GM23338 (cell line): Measurements from ENCODE around the gene LRRC28. TPM values are rescaled to one million over a fixed set of nuclear protein-coding genes. Genes with fewer than 3 reads are reported as not detected.

Experiments
- ATAC-seq: fragments of 200-7000 bp; cut with Tn5 transposase; 3 replicates; pipeline ENCODE4 v1.9.1; 2020
- DNase-seq: peaks from one replicate; pipeline ENCODE4 v3.0.0-alpha.2; 2015; ENCODE audit warnings: low spot score
- H2AFZ ChIP-seq: fragments of 200-600 bp; sonication (generic); 2 replicates; pipeline ENCODE4 v1.8.0; 2016; ENCODE audit warnings: antibody characterized with exemption, mild to moderate bottlenecking, moderate library complexity
- H3F3A ChIP-seq: fragments of 200-600 bp; sonication (generic); replicated peaks from 2 replicates; pipeline ENCODE4 v1.8.0; 2017; ENCODE audit warnings: antibody characterized with exemption, mixed run types, low read depth
- H3K27ac ChIP-seq: fragments of 200-600 bp; sonication (generic); 2 replicates; pipeline ENCODE4 v1.6.1; 2016; ENCODE audit warnings: low read depth
- H3K27me3 ChIP-seq: fragments of 200-600 bp; sonication (generic); 2 replicates; pipeline ENCODE4 v1.8.0; 2016; ENCODE audit warnings: mild to moderate bottlenecking, mixed run types, moderate library complexity; ENCODE audit not compliant: insufficient read depth
- H3K36me3 ChIP-seq: fragments of 200-600 bp; sonication (generic); 2 replicates; pipeline ENCODE4 v1.8.0; 2016; ENCODE audit warnings: mild to moderate bottlenecking; ENCODE audit not compliant: insufficient read depth
- H3K4me1 ChIP-seq: fragments of 200-600 bp; sonication (generic); 2 replicates; pipeline ENCODE4 v1.8.0; 2016; ENCODE audit warnings: mild to moderate bottlenecking, moderate library complexity; ENCODE audit not compliant: insufficient read depth
- H3K4me2 ChIP-seq: fragments of 200-600 bp; sonication (generic); 2 replicates; pipeline ENCODE4 v1.7.1; 2017; ENCODE audit warnings: mixed run types
- H3K4me3 ChIP-seq: fragments of 200-600 bp; sonication (generic); 2 replicates; pipeline ENCODE4 v1.6.1; 2016; ENCODE audit warnings: mixed run types
- H3K79me2 ChIP-seq: fragments of 200-600 bp; sonication (generic); replicated peaks from 2 replicates; pipeline ENCODE4 v1.8.0; 2017; ENCODE audit warnings: mild to moderate bottlenecking; ENCODE audit not compliant: insufficient read depth
- H3K9me2 ChIP-seq: fragments of 200-600 bp; sonication (generic); 2 replicates; pipeline ENCODE4 v1.8.0; 2017; ENCODE audit not compliant: insufficient read depth
- H4K20me1 ChIP-seq: fragments of 200-600 bp; sonication (generic); replicated peaks from 2 replicates; pipeline ENCODE4 v1.8.0; 2017; ENCODE audit warnings: mild to moderate bottlenecking; ENCODE audit not compliant: insufficient read depth
- H3K27ac Mint-ChIP-seq: 2 replicates; pipeline ENCODE4 v1.8.0; 2020; ENCODE audit warnings: inconsistent platforms, mild to moderate bottlenecking, moderate library complexity, mixed read lengths
- H3K27me3 Mint-ChIP-seq: 3 replicates; pipeline ENCODE4 v1.8.0; 2022; ENCODE audit warnings: low read depth, mild to moderate bottlenecking, moderate library complexity, mixed read lengths, inconsistent platforms; ENCODE audit not compliant: insufficient read depth, poor library complexity
- H3K36me3 Mint-ChIP-seq: 3 replicates; pipeline ENCODE4 v1.8.0; 2021; ENCODE audit warnings: low read depth, mild to moderate bottlenecking, inconsistent platforms, moderate library complexity, mixed read lengths
- H3K4me1 Mint-ChIP-seq: 3 replicates; pipeline ENCODE4 v1.8.0; 2020; ENCODE audit warnings: mild to moderate bottlenecking, inconsistent platforms, mixed read lengths
- H3K4me3 Mint-ChIP-seq: 3 replicates; pipeline ENCODE4 v1.8.0; 2021; ENCODE audit warnings: moderate library complexity, mild to moderate bottlenecking, inconsistent platforms, mixed read lengths
- H3K9me3 Mint-ChIP-seq: 3 replicates; pipeline ENCODE4 v1.8.0; 2020; ENCODE audit warnings: moderate library complexity, mild to moderate bottlenecking, inconsistent platforms, mixed read lengths
- EZH2 ChIP-seq: fragments of 200-600 bp; sonication (generic); IDR thresholded peaks from one replicate; pipeline ENCODE4 v1.8.0; 2017; ENCODE audit warnings: antibody characterized with exemption, mild to moderate bottlenecking, low read depth; ENCODE audit not compliant: unreplicated experiment
- JUNB ChIP-seq: IDR thresholded peaks from one replicate; pipeline ENCODE4 v1.6.1; 2016; ENCODE audit warnings: antibody characterized with exemption; ENCODE audit not compliant: unreplicated experiment
- NANOG ChIP-seq: IDR thresholded peaks from 2 replicates; pipeline ENCODE4 v1.6.1; 2016; ENCODE audit warnings: antibody characterized with exemption, borderline replicate concordance
- POLR2AphosphoS5 ChIP-seq: IDR thresholded peaks from 2 replicates; pipeline ENCODE4 v1.6.1; 2016; ENCODE audit warnings: antibody characterized with exemption, low read depth
- STAT1 ChIP-seq: IDR thresholded peaks from one replicate; pipeline ENCODE4 v1.6.1; 2016; ENCODE audit warnings: antibody characterized with exemption; ENCODE audit not compliant: unreplicated experiment
- ZNF114 ChIP-seq: fragments of 250-450 bp; sonication (Bioruptor Pico); IDR thresholded peaks from 2 replicates; pipeline ENCODE4 v1.5.0; 2020; ENCODE audit warnings: mild to moderate bottlenecking, moderate library complexity
- ZNF331 ChIP-seq: fragments of 250-450 bp; sonication (Bioruptor Pico); IDR thresholded peaks from 2 replicates; pipeline ENCODE4 v1.5.0; 2020; ENCODE audit warnings: low read depth, mild to moderate bottlenecking, moderate library complexity
- polyA plus RNA-seq: library from polyadenylated mRNA; unstranded; fragments of >200 nt; fragmentation: Nextera tagmentation; extraction: Ambion mirVana; gene quantifications from 2 replicates; pipeline ENCODE4 v1.2.1, GENCODE V29; 2016
- total RNA-seq: library from RNA; depleted of rRNA; stranded (reverse); fragments of >200 nt; shearing (Covaris generic); gene quantifications from 2 replicates; pipeline ENCODE4 v1.2.3, GENCODE V29; 2014
- TF ChIP-seq, protein P1 (sequence below): IDR thresholded peaks from one replicate; pipeline ENCODE4 v1.6.1; 2018; ENCODE audit warnings: antibody characterized with exemption; ENCODE audit not compliant: unreplicated experiment
- TF ChIP-seq, protein P2 (sequence below): IDR thresholded peaks from 2 replicates; pipeline ENCODE4 v1.6.1; 2016; ENCODE audit warnings: antibody characterized with exemption
- TF ChIP-seq, protein P3 (sequence below), 2 experiments: fragments of 200-600 bp in 1 of 2; sonication (generic) in 1 of 2; conservative IDR thresholded peaks; 2 replicates each; pipeline versions ENCODE4 v1.5.1 to v1.6.1; 2016 to 2017; ENCODE audit warnings: antibody characterized with exemption in 2 of 2, low read depth in 2 of 2, mild to moderate bottlenecking in 2 of 2, moderate library complexity in 1 of 2

Gene LRRC28
- total and polyA plus RNA-seq, 2 experiments from 2014 or later, result 12.9 to 28.4 TPM

DNA sequence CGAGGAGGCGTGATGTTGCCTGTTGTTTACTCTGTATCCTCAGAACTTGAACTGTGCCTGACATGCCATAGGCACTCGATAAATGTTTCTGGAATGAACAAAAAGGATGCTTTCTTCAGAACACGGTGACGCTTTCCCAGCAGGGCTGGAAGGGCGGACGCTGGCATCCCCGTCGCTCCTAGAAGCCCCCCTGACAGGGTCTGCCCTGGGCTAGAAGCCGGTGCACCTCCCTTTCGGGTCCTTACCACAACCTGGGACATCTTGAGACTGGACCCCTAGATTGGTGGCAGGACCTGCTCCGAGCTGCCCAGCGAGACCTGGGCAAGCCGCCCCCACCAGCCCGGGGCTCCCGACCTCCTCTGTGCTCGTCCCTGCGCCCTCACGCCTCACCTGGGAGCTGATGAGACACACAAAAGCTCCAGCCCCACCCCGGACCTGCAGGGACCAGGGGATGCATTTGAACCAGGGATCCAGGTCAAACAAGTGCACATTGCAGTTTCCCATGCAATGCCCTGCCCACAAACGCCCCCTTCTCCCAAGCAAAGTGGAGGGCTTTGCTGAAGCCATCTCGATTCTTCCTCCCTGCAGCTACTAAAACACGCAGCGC, 183.3 kb downstream of the LRRC28 start:
- Histone ChIP-seq H2AFZ (peak overlapping the region; percentile 72; the same call in 1 of the 2 replicates), H4K20me1 (no peaks in the 10 kb centered on the region), H3K27me3 (no peaks in the 10 kb centered on the region), H3K4me1 (0 out of 2 replicates have a peak, but pooled peaks cover 10% of the 10 kb centered on the region), H3K4me3 (no peak overlapping the region), H3K27ac (no peak overlapping the region), H3K79me2 (no peaks in the 10 kb centered on the region), H3K4me2 (no peak overlapping the region), H3F3A (no peaks in the 10 kb centered on the region), H3K9me2 (no peaks in the 10 kb centered on the region), H3K36me3 (no peaks in the 10 kb centered on the region)
- H3K27me3 Mint-ChIP-seq, result peaks cover 18% of the 10 kb centered on the region
- DNase-seq (no peak), ATAC-seq (no peak)
- H3K4me1 Mint-ChIP-seq, result peaks cover 24% of the 10 kb centered on the region
- H3K27ac Mint-ChIP-seq, result no peak overlapping the region
- TF ChIP-seq ZNF331 (no peak), EZH2 (no peak), STAT1 (no peak), POLR2AphosphoS5 (no peak), ZNF114 (CRISPR knock-in tag) (no peak), NANOG (no peak), JUNB (no peak)
- TF ChIP-seq, protein P1, sequence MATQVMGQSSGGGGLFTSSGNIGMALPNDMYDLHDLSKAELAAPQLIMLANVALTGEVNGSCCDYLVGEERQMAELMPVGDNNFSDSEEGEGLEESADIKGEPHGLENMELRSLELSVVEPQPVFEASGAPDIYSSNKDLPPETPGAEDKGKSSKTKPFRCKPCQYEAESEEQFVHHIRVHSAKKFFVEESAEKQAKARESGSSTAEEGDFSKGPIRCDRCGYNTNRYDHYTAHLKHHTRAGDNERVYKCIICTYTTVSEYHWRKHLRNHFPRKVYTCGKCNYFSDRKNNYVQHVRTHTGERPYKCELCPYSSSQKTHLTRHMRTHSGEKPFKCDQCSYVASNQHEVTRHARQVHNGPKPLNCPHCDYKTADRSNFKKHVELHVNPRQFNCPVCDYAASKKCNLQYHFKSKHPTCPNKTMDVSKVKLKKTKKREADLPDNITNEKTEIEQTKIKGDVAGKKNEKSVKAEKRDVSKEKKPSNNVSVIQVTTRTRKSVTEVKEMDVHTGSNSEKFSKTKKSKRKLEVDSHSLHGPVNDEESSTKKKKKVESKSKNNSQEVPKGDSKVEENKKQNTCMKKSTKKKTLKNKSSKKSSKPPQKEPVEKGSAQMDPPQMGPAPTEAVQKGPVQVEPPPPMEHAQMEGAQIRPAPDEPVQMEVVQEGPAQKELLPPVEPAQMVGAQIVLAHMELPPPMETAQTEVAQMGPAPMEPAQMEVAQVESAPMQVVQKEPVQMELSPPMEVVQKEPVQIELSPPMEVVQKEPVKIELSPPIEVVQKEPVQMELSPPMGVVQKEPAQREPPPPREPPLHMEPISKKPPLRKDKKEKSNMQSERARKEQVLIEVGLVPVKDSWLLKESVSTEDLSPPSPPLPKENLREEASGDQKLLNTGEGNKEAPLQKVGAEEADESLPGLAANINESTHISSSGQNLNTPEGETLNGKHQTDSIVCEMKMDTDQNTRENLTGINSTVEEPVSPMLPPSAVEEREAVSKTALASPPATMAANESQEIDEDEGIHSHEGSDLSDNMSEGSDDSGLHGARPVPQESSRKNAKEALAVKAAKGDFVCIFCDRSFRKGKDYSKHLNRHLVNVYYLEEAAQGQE, result no peak
- TF ChIP-seq, protein P2, sequence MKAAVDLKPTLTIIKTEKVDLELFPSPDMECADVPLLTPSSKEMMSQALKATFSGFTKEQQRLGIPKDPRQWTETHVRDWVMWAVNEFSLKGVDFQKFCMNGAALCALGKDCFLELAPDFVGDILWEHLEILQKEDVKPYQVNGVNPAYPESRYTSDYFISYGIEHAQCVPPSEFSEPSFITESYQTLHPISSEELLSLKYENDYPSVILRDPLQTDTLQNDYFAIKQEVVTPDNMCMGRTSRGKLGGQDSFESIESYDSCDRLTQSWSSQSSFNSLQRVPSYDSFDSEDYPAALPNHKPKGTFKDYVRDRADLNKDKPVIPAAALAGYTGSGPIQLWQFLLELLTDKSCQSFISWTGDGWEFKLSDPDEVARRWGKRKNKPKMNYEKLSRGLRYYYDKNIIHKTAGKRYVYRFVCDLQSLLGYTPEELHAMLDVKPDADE, result no peak
- TF ChIP-seq, protein P3, sequence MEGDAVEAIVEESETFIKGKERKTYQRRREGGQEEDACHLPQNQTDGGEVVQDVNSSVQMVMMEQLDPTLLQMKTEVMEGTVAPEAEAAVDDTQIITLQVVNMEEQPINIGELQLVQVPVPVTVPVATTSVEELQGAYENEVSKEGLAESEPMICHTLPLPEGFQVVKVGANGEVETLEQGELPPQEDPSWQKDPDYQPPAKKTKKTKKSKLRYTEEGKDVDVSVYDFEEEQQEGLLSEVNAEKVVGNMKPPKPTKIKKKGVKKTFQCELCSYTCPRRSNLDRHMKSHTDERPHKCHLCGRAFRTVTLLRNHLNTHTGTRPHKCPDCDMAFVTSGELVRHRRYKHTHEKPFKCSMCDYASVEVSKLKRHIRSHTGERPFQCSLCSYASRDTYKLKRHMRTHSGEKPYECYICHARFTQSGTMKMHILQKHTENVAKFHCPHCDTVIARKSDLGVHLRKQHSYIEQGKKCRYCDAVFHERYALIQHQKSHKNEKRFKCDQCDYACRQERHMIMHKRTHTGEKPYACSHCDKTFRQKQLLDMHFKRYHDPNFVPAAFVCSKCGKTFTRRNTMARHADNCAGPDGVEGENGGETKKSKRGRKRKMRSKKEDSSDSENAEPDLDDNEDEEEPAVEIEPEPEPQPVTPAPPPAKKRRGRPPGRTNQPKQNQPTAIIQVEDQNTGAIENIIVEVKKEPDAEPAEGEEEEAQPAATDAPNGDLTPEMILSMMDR (conservative IDR thresholded peaks at IDR 0.05; ENCODE audit: low read depth in 2 of 2), result no peak
- H3K9me3 Mint-ChIP-seq, result no peaks in the 10 kb centered on the region
- no peaks in the 10 kb centered on the region; the same call in 2 of the 3 replicates for H3K36me3 Mint-ChIP-seq
- no peak overlapping the region; the same call in 2 of the 3 replicates for H3K4me3 Mint-ChIP-seq
